Tracheal epithelial cell (primary cell): ENCODE data around the gene HM13. TPM values are rescaled to one million over a fixed set of nuclear protein-coding genes. Genes with fewer than 3 reads are reported as not detected.

Experiments used
- total RNA-seq: library from RNA; depleted of rRNA; stranded (reverse); fragments of >200 nt; gene quantifications from 2 replicates; pipeline ENCODE4 v1.2.1, GENCODE V29; 2014

The HM13 gene, protein sequence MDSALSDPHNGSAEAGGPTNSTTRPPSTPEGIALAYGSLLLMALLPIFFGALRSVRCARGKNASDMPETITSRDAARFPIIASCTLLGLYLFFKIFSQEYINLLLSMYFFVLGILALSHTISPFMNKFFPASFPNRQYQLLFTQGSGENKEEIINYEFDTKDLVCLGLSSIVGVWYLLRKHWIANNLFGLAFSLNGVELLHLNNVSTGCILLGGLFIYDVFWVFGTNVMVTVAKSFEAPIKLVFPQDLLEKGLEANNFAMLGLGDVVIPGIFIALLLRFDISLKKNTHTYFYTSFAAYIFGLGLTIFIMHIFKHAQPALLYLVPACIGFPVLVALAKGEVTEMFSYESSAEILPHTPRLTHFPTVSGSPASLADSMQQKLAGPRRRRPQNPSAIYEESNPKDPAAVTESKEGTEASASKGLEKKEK
- 37.5 and 53.5 TPM in 2 replicates for total RNA-seq

DNA sequence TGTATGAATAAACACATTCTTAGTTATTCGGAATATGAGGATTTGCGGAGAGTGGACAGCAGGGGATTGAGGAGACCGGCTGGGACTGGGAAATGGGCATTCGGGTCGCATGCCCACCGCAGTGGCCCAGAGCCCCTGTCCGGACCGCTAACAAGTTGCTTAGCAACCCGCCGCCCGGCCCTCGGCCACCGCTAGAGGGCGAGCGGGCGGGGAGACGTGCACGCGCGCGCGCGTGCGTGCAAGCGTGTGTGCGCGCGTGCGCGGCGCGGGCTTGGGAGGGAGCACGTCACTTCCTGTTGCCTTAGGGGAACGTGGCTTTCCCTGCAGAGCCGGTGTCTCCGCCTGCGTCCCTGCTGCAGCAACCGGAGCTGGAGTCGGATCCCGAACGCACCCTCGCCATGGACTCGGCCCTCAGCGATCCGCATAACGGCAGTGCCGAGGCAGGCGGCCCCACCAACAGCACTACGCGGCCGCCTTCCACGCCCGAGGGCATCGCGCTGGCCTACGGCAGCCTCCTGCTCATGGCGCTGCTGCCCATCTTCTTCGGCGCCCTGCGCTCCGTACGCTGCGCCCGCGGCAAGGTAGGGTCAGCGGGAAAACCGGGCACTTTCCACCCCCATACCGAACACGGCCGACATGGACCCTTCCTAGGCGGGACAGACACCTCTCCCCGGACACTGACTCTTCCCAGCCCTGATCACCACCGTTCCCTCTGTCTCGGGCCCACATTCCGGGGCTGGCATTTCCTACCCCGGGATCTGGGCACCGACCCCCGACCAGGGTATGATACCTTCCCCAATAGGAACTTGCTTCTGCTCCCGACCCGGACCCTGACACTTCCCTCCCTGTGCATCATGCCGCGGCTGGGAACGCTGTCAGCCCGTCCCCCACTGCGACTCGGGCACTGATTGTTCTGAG, at the start of gene HM13:
Gene HM13 (plus strand): TSS at position 289 of the 918 bp plus-strand sequence. CDS start 110 bp downstream, at position 399.

DNA sequence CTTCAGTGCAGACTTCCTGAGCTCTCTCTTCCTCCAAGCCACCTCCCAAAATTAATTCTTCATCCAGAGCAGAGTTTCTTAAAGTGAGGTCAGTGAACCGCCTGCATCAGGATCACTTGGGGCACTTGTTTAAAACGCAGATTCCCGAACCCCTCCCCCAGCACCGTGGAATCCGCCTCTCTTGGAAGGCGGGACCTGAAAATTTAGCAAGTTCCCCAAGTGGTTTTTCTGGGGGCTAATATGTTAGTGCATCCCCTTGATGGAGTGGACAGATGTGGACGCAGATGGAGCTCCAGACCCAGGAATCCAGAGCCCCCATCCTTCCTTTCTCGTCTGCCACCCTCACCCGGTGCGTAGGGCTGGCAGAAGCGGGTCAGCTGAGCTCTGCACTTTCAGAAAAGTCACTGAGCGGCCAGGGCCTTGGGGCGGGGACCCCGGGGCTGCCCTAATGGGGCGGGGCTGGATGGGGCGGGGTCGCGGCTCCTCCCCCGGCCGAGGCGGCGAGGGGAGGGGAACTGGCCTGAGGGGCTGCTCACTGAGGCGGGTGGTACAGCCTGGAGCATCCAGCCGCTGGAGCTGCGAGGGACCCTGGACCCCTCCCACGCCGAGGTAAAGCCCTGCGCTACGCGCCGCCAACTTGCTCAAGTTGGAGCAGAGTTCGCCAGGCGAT, 39.3 kb upstream of the HM13 start, which contains the start of the genes DEFB124 and REM1:
Gene DEFB124 (minus strand): TSS at position 370 of the 670 bp plus-strand sequence. CDS start 2,114 bp downstream, outside the sequence.
Gene REM1 (plus strand): TSS at position 531 of the 670 bp plus-strand sequence. CDS start 1,158 bp downstream, outside the sequence.

DNA sequence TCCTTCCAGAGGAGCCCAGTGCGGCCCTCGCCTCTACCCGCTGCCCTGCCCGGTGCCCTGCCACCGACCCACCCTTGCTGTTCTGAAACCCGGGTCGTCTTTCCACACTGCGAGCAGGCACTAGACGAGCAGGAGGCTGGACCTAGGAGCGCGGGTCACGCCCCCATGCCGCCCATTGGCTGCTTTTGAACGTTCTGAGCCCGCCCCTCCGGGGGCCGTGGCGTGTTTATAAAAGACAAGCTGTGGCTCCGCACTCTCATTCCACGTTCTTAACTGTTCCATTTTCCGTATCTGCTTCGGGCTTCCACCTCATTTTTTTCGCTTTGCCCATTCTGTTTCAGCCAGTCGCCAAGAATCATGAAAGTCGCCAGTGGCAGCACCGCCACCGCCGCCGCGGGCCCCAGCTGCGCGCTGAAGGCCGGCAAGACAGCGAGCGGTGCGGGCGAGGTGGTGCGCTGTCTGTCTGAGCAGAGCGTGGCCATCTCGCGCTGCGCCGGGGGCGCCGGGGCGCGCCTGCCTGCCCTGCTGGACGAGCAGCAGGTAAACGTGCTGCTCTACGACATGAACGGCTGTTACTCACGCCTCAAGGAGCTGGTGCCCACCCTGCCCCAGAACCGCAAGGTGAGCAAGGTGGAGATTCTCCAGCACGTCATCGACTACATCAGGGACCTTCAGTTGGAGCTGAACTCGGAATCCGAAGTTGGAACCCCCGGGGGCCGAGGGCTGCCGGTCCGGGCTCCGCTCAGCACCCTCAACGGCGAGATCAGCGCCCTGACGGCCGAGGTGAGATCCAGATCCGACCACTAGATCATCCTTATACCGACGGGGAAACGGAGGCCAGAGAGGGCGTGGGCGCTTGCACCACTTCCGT, 91.0 kb downstream of the HM13 start, which contains the start of gene ID1:
Gene ID1 (plus strand): TSS at position 259 of the 871 bp plus-strand sequence. CDS start 99 bp downstream, at position 358.

Other genes starting within 250 kb of the HM13 start
- not detected in 2 replicates for gene DEFB116, start 205.9 kb upstream of the HM13 start, total RNA-seq
- gene DEFB118, start 145.8 kb upstream of the HM13 start, total RNA-seq: not detected in 2 replicates
- not detected in 2 replicates for gene DEFB119, start 123.9 kb upstream of the HM13 start, total RNA-seq
- not detected in 2 replicates for gene DEFB121, start 108.2 kb upstream of the HM13 start, total RNA-seq
- gene DEFB123, start 73.8 kb upstream of the HM13 start, total RNA-seq: not detected in 2 replicates
- not detected in 2 replicates for gene DEFB124, start 39.3 kb upstream of the HM13 start, total RNA-seq
- gene REM1, start 39.2 kb upstream of the HM13 start, total RNA-seq: not detected in 2 replicates
- 209 and 1,113 TPM in 2 replicates for gene ID1, start 90.8 kb downstream of the HM13 start, total RNA-seq
- not detected in 2 replicates for gene COX4I2, start 123.5 kb downstream of the HM13 start, total RNA-seq
- gene BCL2L1, start 208.4 kb downstream of the HM13 start, total RNA-seq: 116 and 129 TPM in 2 replicates
- gene TPX2, start 224.8 kb downstream of the HM13 start, total RNA-seq: 3.4 and 7.0 TPM in 2 replicates